ENCODE measurements around the gene ETNK1.

DNA sequence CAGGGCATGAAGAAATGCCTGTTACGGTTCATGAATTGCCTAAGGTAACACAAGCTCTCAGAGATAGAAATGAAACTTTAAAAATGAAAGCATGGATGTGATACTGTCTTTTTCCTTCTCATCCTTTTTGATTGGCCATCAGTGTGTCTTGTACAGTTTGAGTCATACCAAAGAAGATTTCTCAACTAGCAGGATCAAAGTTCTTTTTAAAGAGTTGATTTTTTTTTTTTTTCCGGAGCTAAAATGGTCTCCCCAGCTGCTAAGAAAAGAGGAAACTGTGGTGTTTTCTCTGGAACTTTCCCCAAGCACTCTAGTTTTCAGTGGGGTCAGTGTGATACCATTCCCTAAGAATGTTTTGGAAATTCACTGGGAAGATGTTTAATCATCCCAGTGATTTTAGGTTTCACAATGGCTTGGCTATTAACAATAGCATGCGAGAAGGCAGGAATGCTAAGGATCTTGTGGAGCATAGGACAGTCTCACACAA is 105.0 kb downstream of the ETNK1 start:
- TF ChIP-seq CTCF (IDR thresholded peaks at IDR 0.05): no peak
- no peak for TF ChIP-seq POLR2A (IDR thresholded peaks at IDR 0.05)
